ENCODE data around the gene NINJ2. TPM values are rescaled to one million over a fixed set of nuclear protein-coding genes. Genes with fewer than 3 reads are reported as not detected.

NINJ2 gene
- total and polyA plus RNA-seq, 10 of the 15 experiments (the other 5 are each of a cell fraction or from before 2014, with no cell fraction given): 8.9 to 51.6 (median 21.3) TPM

DNA sequence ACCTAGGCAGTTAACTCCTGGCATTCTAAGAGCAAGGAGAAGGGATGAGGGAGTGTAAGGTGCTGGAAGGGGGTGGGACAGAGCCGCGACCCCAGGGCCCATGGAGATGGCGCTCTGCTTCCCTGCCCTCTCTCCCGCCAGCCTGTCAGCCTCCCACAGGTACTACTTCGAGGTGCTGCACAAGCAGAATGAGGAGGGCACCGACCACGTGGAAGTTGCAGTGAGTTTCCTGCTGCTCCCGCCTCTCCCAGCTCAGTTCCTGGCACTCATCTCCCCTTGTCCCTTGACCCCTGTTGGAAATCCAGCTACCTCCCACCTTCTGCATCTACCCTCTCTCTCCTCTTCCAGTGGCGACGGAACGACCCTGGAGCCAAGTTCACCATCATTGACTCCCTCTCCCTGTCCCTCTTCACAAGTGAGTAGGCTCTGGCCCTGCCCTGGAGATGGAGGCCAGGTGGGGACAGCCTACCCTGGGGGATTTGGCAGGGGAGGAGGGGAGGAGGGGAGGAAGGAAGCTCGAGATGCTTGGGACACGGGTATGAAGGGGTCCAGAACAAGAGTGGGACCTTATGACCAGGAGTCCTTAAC, 115.3 kb downstream of the NINJ2 start:
- Histone ChIP-seq H2AFZ (ENCODE audit: control insufficient read depth, low read depth, low read length) (no peak overlapping the region), H3K79me2 (ENCODE audit: control insufficient read depth, insufficient read depth, low read length) (no peaks in the 10 kb centered on the region), H3K36me3 (ENCODE audit: control insufficient read depth in 2 of 2, insufficient read depth in 2 of 2, low read length in 1 of 2) (no peaks in the 10 kb centered on the region), H3K4me2 (ENCODE audit: control insufficient read depth, insufficient read depth) (no peak overlapping the region), H3K27ac (ENCODE audit: control insufficient read depth, insufficient read depth) (no peak overlapping the region), H3K9me3 (replicated peaks; ENCODE audit: control insufficient read depth, insufficient read depth, low read length) (no peaks in the 10 kb centered on the region), H4K20me1 (ENCODE audit: control insufficient read depth, insufficient read depth) (no peaks in the 10 kb centered on the region), H3K4me1 (ENCODE audit: control insufficient read depth, insufficient read depth, low read length) (no peaks in the 10 kb centered on the region), H3K9ac (ENCODE audit: control insufficient read depth, insufficient read depth, low read length) (no peak overlapping the region), H3K4me3 (no peak overlapping the region), H3K27me3 (replicated peaks in 1 of 2; ENCODE audit: control insufficient read depth in 2 of 2, insufficient read depth in 2 of 2, low read length in 1 of 2) (peaks cover 0 to 3% of the 10 kb centered on the region in 2 experiments; a peak in 2 of 4 replicates)
- no peak for FAIRE-seq
- in situ Hi-C loops (cut with MboI): no loop called here
- no peak for DNase-seq (ENCODE audit: low read depth, low spot score)
- no TSS peak for BruUV-seq (replicated peaks)
- ChIA-PET RAD21 (ENCODE audit: unreplicated experiment) (interaction anchor here (0.9 to 1.5 kb wide), 3 partner anchors 93 to 95 kb away, joined by 3 read pairs; no protein-coding TSS in a partner anchor), POLR2A (no interaction called here), SMC1A (ENCODE audit: uncharacterized antibody, unreplicated experiment) (interaction anchor here (0.6 to 2.6 kb wide), 4 partner anchors 66 to 107 kb away, joined by 3 to 9 read pairs (median 5); no protein-coding TSS in a partner anchor), CTCF (interaction anchor here (0.6 to 3.0 kb wide), 16 partner anchors 8 to 301 kb away, joined by 3 to 45 read pairs (median 4); no protein-coding TSS in a partner anchor)
- intact Hi-C loops (cut with micrococcal nuclease; ENCODE audit: unreplicated experiment): loop anchor here (2.0 kb wide), 1 partner anchor 95 kb away; no protein-coding TSS in a partner anchor
- no peak for ATAC-seq
- WGBS (ENCODE audit: insufficient coverage, insufficient replicate concordance, low lambda C conversion rate, missing lambda C conversion rate): 29% methylated on average over 13 of the region's 13 CpGs
- TF ChIP-seq CBFB (IDR thresholded peaks at IDR 0.05; ENCODE audit: low read depth): no peak
- TF ChIP-seq, protein P1, sequence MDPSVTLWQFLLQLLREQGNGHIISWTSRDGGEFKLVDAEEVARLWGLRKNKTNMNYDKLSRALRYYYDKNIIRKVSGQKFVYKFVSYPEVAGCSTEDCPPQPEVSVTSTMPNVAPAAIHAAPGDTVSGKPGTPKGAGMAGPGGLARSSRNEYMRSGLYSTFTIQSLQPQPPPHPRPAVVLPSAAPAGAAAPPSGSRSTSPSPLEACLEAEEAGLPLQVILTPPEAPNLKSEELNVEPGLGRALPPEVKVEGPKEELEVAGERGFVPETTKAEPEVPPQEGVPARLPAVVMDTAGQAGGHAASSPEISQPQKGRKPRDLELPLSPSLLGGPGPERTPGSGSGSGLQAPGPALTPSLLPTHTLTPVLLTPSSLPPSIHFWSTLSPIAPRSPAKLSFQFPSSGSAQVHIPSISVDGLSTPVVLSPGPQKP (IDR thresholded peaks at IDR 0.05; ENCODE audit: low read depth, low read length): no peak
- no peak for TF ChIP-seq HDAC2 (IDR thresholded peaks at IDR 0.05)
- TF ChIP-seq, protein P2, sequence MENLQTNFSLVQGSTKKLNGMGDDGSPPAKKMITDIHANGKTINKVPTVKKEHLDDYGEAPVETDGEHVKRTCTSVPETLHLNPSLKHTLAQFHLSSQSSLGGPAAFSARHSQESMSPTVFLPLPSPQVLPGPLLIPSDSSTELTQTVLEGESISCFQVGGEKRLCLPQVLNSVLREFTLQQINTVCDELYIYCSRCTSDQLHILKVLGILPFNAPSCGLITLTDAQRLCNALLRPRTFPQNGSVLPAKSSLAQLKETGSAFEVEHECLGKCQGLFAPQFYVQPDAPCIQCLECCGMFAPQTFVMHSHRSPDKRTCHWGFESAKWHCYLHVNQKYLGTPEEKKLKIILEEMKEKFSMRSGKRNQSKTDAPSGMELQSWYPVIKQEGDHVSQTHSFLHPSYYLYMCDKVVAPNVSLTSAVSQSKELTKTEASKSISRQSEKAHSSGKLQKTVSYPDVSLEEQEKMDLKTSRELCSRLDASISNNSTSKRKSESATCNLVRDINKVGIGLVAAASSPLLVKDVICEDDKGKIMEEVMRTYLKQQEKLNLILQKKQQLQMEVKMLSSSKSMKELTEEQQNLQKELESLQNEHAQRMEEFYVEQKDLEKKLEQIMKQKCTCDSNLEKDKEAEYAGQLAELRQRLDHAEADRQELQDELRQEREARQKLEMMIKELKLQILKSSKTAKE (IDR thresholded peaks at IDR 0.05; ENCODE audit: low read depth, poor library complexity, severe bottlenecking): no peak
- no peak for TF ChIP-seq IKZF2 (IDR thresholded peaks at IDR 0.05)
- TF ChIP-seq POLR2A (IDR thresholded peaks at IDR 0.05; ENCODE audit: low read depth, low read length): no peak
- no peak for TF ChIP-seq EED (IDR thresholded peaks at IDR 0.05; ENCODE audit: low read depth)
- no peak for TF ChIP-seq SUPT20H (IDR thresholded peaks at IDR 0.05; ENCODE audit: borderline replicate concordance, control insufficient read depth, low read depth, low read length)
- no peak for TF ChIP-seq ETV6 (conservative IDR thresholded peaks at IDR 0.05 in 1 of 2, IDR thresholded peaks at IDR 0.05 in 1 of 2; ENCODE audit: borderline replicate concordance in 1 of 2, low read depth in 1 of 2)
- no peak for TF ChIP-seq YBX1 (IDR thresholded peaks at IDR 0.05)
- no peak for TF ChIP-seq SP1 (IDR thresholded peaks at IDR 0.05; ENCODE audit: low read depth, low read length)
- TF ChIP-seq WRNIP1 (IDR thresholded peaks at IDR 0.05; ENCODE audit: borderline replicate concordance, low read depth, low read length): no peak
- TF ChIP-seq, protein P3, sequence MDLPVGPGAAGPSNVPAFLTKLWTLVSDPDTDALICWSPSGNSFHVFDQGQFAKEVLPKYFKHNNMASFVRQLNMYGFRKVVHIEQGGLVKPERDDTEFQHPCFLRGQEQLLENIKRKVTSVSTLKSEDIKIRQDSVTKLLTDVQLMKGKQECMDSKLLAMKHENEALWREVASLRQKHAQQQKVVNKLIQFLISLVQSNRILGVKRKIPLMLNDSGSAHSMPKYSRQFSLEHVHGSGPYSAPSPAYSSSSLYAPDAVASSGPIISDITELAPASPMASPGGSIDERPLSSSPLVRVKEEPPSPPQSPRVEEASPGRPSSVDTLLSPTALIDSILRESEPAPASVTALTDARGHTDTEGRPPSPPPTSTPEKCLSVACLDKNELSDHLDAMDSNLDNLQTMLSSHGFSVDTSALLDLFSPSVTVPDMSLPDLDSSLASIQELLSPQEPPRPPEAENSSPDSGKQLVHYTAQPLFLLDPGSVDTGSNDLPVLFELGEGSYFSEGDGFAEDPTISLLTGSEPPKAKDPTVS (IDR thresholded peaks at IDR 0.05; ENCODE audit: low read depth, low read length): no peak
- TF ChIP-seq CREM (IDR thresholded peaks at IDR 0.05; ENCODE audit: low read depth): no peak
- TF ChIP-seq, protein P4, sequence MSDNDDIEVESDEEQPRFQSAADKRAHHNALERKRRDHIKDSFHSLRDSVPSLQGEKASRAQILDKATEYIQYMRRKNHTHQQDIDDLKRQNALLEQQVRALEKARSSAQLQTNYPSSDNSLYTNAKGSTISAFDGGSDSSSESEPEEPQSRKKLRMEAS (IDR thresholded peaks at IDR 0.05; ENCODE audit: low read depth, low read length): no peak
- TF ChIP-seq, protein P5, sequence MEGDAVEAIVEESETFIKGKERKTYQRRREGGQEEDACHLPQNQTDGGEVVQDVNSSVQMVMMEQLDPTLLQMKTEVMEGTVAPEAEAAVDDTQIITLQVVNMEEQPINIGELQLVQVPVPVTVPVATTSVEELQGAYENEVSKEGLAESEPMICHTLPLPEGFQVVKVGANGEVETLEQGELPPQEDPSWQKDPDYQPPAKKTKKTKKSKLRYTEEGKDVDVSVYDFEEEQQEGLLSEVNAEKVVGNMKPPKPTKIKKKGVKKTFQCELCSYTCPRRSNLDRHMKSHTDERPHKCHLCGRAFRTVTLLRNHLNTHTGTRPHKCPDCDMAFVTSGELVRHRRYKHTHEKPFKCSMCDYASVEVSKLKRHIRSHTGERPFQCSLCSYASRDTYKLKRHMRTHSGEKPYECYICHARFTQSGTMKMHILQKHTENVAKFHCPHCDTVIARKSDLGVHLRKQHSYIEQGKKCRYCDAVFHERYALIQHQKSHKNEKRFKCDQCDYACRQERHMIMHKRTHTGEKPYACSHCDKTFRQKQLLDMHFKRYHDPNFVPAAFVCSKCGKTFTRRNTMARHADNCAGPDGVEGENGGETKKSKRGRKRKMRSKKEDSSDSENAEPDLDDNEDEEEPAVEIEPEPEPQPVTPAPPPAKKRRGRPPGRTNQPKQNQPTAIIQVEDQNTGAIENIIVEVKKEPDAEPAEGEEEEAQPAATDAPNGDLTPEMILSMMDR (IDR thresholded peaks at IDR 0.05 in 2 of 3, conservative IDR thresholded peaks at IDR 0.05 in 1 of 3; ENCODE audit: control insufficient read depth in 2 of 3, extremely low read depth in 1 of 3, insufficient read depth in 1 of 3, low read depth in 3 of 3, low read length in 3 of 3): no peak
- TF ChIP-seq EZH2 (IDR thresholded peaks at IDR 0.05; ENCODE audit: borderline replicate concordance, control insufficient read depth, low read depth, low read length): no peak

Measured in GM12878 (cell line).